ENCODE measurements around the gene ERMN. TPM values are rescaled to one million over a fixed set of nuclear protein-coding genes. Genes with fewer than 3 reads are reported as not detected.
A peak's percentile ranks its signal among the peaks of the same experiment; 100 is the strongest.
"Not testable (repeated sequence)": the region's sequence is repeated elsewhere in the genome, so short reads cannot be mapped to it uniquely, and the experiment has no call there.

ERMN gene
- polyA plus RNA-seq, 1 donor, result 0.57 TPM

- no peak overlapping the region for H3K27ac ChIP-seq (ENCODE audit: low read length)
- H3K27me3 ChIP-seq (ENCODE audit: control insufficient read depth, insufficient read depth, low read length), result no peaks in the 10 kb centered on the region
- peaks cover 7% of the 10 kb centered on the region for H3K4me1 ChIP-seq (ENCODE audit: control insufficient read depth, insufficient read depth, low read length)
- no CpG with 5 or more reads among the region's 2 CpGs for WGBS (ENCODE audit: insufficient coverage, low lambda C conversion rate)
- H3K4me3 ChIP-seq (ENCODE audit: low read length), result no peak overlapping the region
- H3K36me3 ChIP-seq (ENCODE audit: control insufficient read depth, insufficient read depth, low read length), result no peaks in the 10 kb centered on the region
- DNase-seq, result peak; percentile 29 to 61
- no peaks in the 10 kb centered on the region for H3K9me3 ChIP-seq (ENCODE audit: control insufficient read depth, low read depth, low read length)
Observed at GRCh38 chr2:157301307-157301706, 24.3 kb downstream of the ERMN start.

GRCh38 chr2:157296958-157297357 is 28.7 kb downstream of the ERMN start:
- Histone ChIP-seq H3K27ac (ENCODE audit: low read length) (no peak overlapping the region), H3K9me3 (ENCODE audit: control insufficient read depth, low read depth, low read length) (no peaks in the 10 kb centered on the region), H3K4me3 (ENCODE audit: low read length) (no peak overlapping the region), H3K36me3 (ENCODE audit: control insufficient read depth, insufficient read depth, low read length) (no peaks in the 10 kb centered on the region), H3K4me1 (ENCODE audit: control insufficient read depth, insufficient read depth, low read length) (peaks cover 3% of the 10 kb centered on the region), H3K27me3 (ENCODE audit: control insufficient read depth, insufficient read depth, low read length) (no peaks in the 10 kb centered on the region)
- no peak for DNase-seq
- no CpG with 5 or more reads among the region's 4 CpGs for WGBS (ENCODE audit: insufficient coverage, low lambda C conversion rate)

GRCh38 chr2:157296490-157296889 is 29.1 kb downstream of the ERMN start:
- Histone ChIP-seq H3K4me1 (ENCODE audit: control insufficient read depth, insufficient read depth, low read length) (no peaks in the 10 kb centered on the region), H3K4me3 (ENCODE audit: low read length) (no peak overlapping the region), H3K9me3 (ENCODE audit: control insufficient read depth, low read depth, low read length) (no peaks in the 10 kb centered on the region), H3K27me3 (ENCODE audit: control insufficient read depth, insufficient read depth, low read length) (no peaks in the 10 kb centered on the region), H3K27ac (ENCODE audit: low read length) (no peak overlapping the region), H3K36me3 (ENCODE audit: control insufficient read depth, insufficient read depth, low read length) (no peaks in the 10 kb centered on the region)
- DNase-seq, result no peak
- WGBS (ENCODE audit: insufficient coverage, low lambda C conversion rate), result no CpG with 5 or more reads among the region's 1 CpG

GRCh38 chr2:157292853-157293252 is 32.8 kb downstream of the ERMN start:
- Histone ChIP-seq H3K4me1 (ENCODE audit: control insufficient read depth, insufficient read depth, low read length) (no peaks in the 10 kb centered on the region), H3K9me3 (ENCODE audit: control insufficient read depth, low read depth, low read length) (no peaks in the 10 kb centered on the region), H3K27ac (ENCODE audit: low read length) (no peak overlapping the region), H3K4me3 (ENCODE audit: low read length) (no peak overlapping the region), H3K36me3 (ENCODE audit: control insufficient read depth, insufficient read depth, low read length) (no peaks in the 10 kb centered on the region), H3K27me3 (ENCODE audit: control insufficient read depth, insufficient read depth, low read length) (no peaks in the 10 kb centered on the region)
- no peak for DNase-seq
- no CpG with 5 or more reads among the region's 5 CpGs for WGBS (ENCODE audit: insufficient coverage, low lambda C conversion rate)

GRCh38 chr2:157291018-157291417 is 34.6 kb downstream of the ERMN start:
- peak in 1 of 2 donors; percentile 6 for DNase-seq

GRCh38 chr2:157290525-157290924 is 35.1 kb downstream of the ERMN start:
- H3K4me3 ChIP-seq (ENCODE audit: low read length), result no peak overlapping the region
- H3K36me3 ChIP-seq (ENCODE audit: control insufficient read depth, insufficient read depth, low read length), result no peaks in the 10 kb centered on the region
- no peaks in the 10 kb centered on the region for H3K9me3 ChIP-seq (ENCODE audit: control insufficient read depth, low read depth, low read length)
- H3K27me3 ChIP-seq (ENCODE audit: control insufficient read depth, insufficient read depth, low read length), result no peaks in the 10 kb centered on the region
- WGBS (ENCODE audit: insufficient coverage, low lambda C conversion rate), result no CpG with 5 or more reads among the region's 2 CpGs
- no peaks in the 10 kb centered on the region for H3K4me1 ChIP-seq (ENCODE audit: control insufficient read depth, insufficient read depth, low read length)
- no peak overlapping the region for H3K27ac ChIP-seq (ENCODE audit: low read length)
- no peak for DNase-seq

More at GRCh38 chr2:157291018-157291417, 34.6 kb downstream of the ERMN start:
- H3K27me3 ChIP-seq (ENCODE audit: control insufficient read depth, insufficient read depth, low read length), result no peaks in the 10 kb centered on the region
- H3K27ac ChIP-seq (ENCODE audit: low read length), result no peak overlapping the region
- no peaks in the 10 kb centered on the region for H3K36me3 ChIP-seq (ENCODE audit: control insufficient read depth, insufficient read depth, low read length)
- no peaks in the 10 kb centered on the region for H3K9me3 ChIP-seq (ENCODE audit: control insufficient read depth, low read depth, low read length)
- no peaks in the 10 kb centered on the region for H3K4me1 ChIP-seq (ENCODE audit: control insufficient read depth, insufficient read depth, low read length)
- H3K4me3 ChIP-seq (ENCODE audit: low read length), result no peak overlapping the region
- 71% methylated on average over 1 of the region's 1 CpG for WGBS (ENCODE audit: insufficient coverage, low lambda C conversion rate)

GRCh38 chr2:157287160-157287559 is 38.5 kb downstream of the ERMN start:
- WGBS (ENCODE audit: insufficient coverage, low lambda C conversion rate), result no CpG with 5 or more reads among the region's 1 CpG
- H3K9me3 ChIP-seq (ENCODE audit: control insufficient read depth, low read depth, low read length), result no peaks in the 10 kb centered on the region
- H3K4me1 ChIP-seq (ENCODE audit: control insufficient read depth, insufficient read depth, low read length), result no peaks in the 10 kb centered on the region
- no peak overlapping the region for H3K4me3 ChIP-seq (ENCODE audit: low read length)
- DNase-seq, result no peak
- H3K27me3 ChIP-seq (ENCODE audit: control insufficient read depth, insufficient read depth, low read length), result no peaks in the 10 kb centered on the region
- no peaks in the 10 kb centered on the region for H3K36me3 ChIP-seq (ENCODE audit: control insufficient read depth, insufficient read depth, low read length)
- H3K27ac ChIP-seq (ENCODE audit: low read length), result no peak overlapping the region

GRCh38 chr2:157283468-157283867 is 42.2 kb downstream of the ERMN start:
- no peaks in the 10 kb centered on the region for H3K4me1 ChIP-seq (ENCODE audit: control insufficient read depth, insufficient read depth, low read length)
- H3K9me3 ChIP-seq (ENCODE audit: control insufficient read depth, low read depth, low read length), result no peaks in the 10 kb centered on the region
- H3K4me3 ChIP-seq (ENCODE audit: low read length), result no peak overlapping the region
- DNase-seq, result no peak
- WGBS (ENCODE audit: insufficient coverage, low lambda C conversion rate), result 92% methylated on average over 2 of the region's 2 CpGs
- no peaks in the 10 kb centered on the region for H3K36me3 ChIP-seq (ENCODE audit: control insufficient read depth, insufficient read depth, low read length)
- H3K27ac ChIP-seq (ENCODE audit: low read length), result no peak overlapping the region
- H3K27me3 ChIP-seq (ENCODE audit: control insufficient read depth, insufficient read depth, low read length), result no peaks in the 10 kb centered on the region

- Histone ChIP-seq H3K4me3 (ENCODE audit: low read length) (no peak overlapping the region), H3K4me1 (ENCODE audit: control insufficient read depth, insufficient read depth, low read length) (no peaks in the 10 kb centered on the region), H3K27me3 (ENCODE audit: control insufficient read depth, insufficient read depth, low read length) (no peaks in the 10 kb centered on the region), H3K27ac (ENCODE audit: low read length) (no peak overlapping the region), H3K36me3 (ENCODE audit: control insufficient read depth, insufficient read depth, low read length) (no peaks in the 10 kb centered on the region), H3K9me3 (ENCODE audit: control insufficient read depth, low read depth, low read length) (no peaks in the 10 kb centered on the region)
- no CpG with 5 or more reads among the region's 6 CpGs for WGBS (ENCODE audit: insufficient coverage, low lambda C conversion rate)
- DNase-seq, result no peak
Observed at GRCh38 chr2:157281316-157281715, 44.3 kb downstream of the ERMN start.

GRCh38 chr2:157279311-157279710 is 46.3 kb downstream of the ERMN start:
- H3K4me3 ChIP-seq (ENCODE audit: low read length); DNase-seq; H3K9me3 ChIP-seq (ENCODE audit: control insufficient read depth, low read depth, low read length); H3K36me3 ChIP-seq (ENCODE audit: control insufficient read depth, insufficient read depth, low read length); H3K27ac ChIP-seq (ENCODE audit: low read length); H3K4me1 ChIP-seq (ENCODE audit: control insufficient read depth, insufficient read depth, low read length); H3K27me3 ChIP-seq (ENCODE audit: control insufficient read depth, insufficient read depth, low read length): not testable (repeated sequence)
- no CpG with 5 or more reads among the region's 7 CpGs for WGBS (ENCODE audit: insufficient coverage, low lambda C conversion rate)

GRCh38 chr2:157271590-157272203 is 53.9 kb downstream of the ERMN start:
- no peaks in the 10 kb centered on the region for H3K27me3 ChIP-seq (ENCODE audit: control insufficient read depth, insufficient read depth, low read length)
- no peaks in the 10 kb centered on the region for H3K9me3 ChIP-seq (ENCODE audit: control insufficient read depth, low read depth, low read length)
- no CpG with 5 or more reads among the region's 1 CpG for WGBS (ENCODE audit: insufficient coverage, low lambda C conversion rate)
- no peaks in the 10 kb centered on the region for H3K4me1 ChIP-seq (ENCODE audit: control insufficient read depth, insufficient read depth, low read length)
- H3K36me3 ChIP-seq (ENCODE audit: control insufficient read depth, insufficient read depth, low read length), result no peaks in the 10 kb centered on the region
- DNase-seq, result no peak
- no peak overlapping the region for H3K27ac ChIP-seq (ENCODE audit: low read length)
- H3K4me3 ChIP-seq (ENCODE audit: low read length), result no peak overlapping the region
